PC-9 (cell line): ENCODE measurements around the gene TMEFF1. TPM values are rescaled to one million over a fixed set of nuclear protein-coding genes. Genes with fewer than 3 reads are reported as not detected.

ENCODE experiments used
- BruUV-seq: library from RNA; stranded (reverse); fragments of 400-500 nt; replicated peaks from 2 replicates; lab custom pipeline; 2021; lab: Mats Ljungman, UMichigan
- CTCF ChIA-PET: fragments of 300-600 bp; sonication (Branson Sonifier 250); formaldehyde crosslinking; loops from one replicate; lab custom pipeline; 2022; ENCODE audit warnings: antibody characterized with exemption; lab: Charles Lee
- POLR2A ChIA-PET: fragments of 300-600 bp; sonication (Branson Sonifier 250); formaldehyde crosslinking; loops from one replicate; lab custom pipeline; 2022; ENCODE audit warnings: antibody characterized with exemption; ENCODE audit not compliant: unreplicated experiment; lab: Charles Lee
- DNase-seq, 2 experiments: peaks; one replicate each; pipeline versions ENCODE4 v3.0.0 to v3.0.0-alpha.2; 2015 to 2022; ENCODE audit warnings: mixed read lengths in 1 of 2
- H2AFZ ChIP-seq: fragments of 200-600 bp; sonication (generic); 2 replicates; pipeline ENCODE4 v1.8.1; 2017; ENCODE audit warnings: antibody characterized with exemption
- H3F3A ChIP-seq: fragments of 200-600 bp; sonication (generic); 2 replicates; pipeline ENCODE4 v1.8.1; 2017; ENCODE audit warnings: antibody characterized with exemption, mild to moderate bottlenecking, low read depth; ENCODE audit not compliant: insufficient read depth
- H3K27ac ChIP-seq: fragments of 200-600 bp; sonication (generic); 2 replicates; pipeline ENCODE4 v1.6.1; 2016; ENCODE audit warnings: mixed run types
- H3K27me3 ChIP-seq: fragments of 200-600 bp; sonication (generic); 2 replicates; pipeline ENCODE4 v1.6.1; 2016; ENCODE audit warnings: low read depth, mixed run types; ENCODE audit not compliant: insufficient read depth
- H3K36me3 ChIP-seq: fragments of 200-600 bp; sonication (generic); 2 replicates; pipeline ENCODE4 v1.6.1; 2016; ENCODE audit warnings: low read depth, mixed run types
- H3K4me1 ChIP-seq: fragments of 200-600 bp; sonication (generic); replicated peaks from 2 replicates; pipeline ENCODE4 v1.6.1; 2016; ENCODE audit warnings: mixed run types; ENCODE audit not compliant: insufficient read depth
- H3K4me2 ChIP-seq: fragments of 200-600 bp; sonication (generic); 2 replicates; pipeline ENCODE4 v1.6.1; 2017; ENCODE audit warnings: mixed run types
- H3K4me3 ChIP-seq: fragments of 200-600 bp; sonication (generic); 2 replicates; pipeline ENCODE4 v1.6.1; 2016; ENCODE audit warnings: mixed run types
- H3K79me2 ChIP-seq: fragments of 200-600 bp; sonication (generic); 2 replicates; pipeline ENCODE4 v1.6.1; 2017; ENCODE audit warnings: low read depth, mixed run types
- H3K9me2 ChIP-seq: fragments of 200-600 bp; sonication (generic); 2 replicates; pipeline ENCODE4 v1.8.1; 2017; ENCODE audit warnings: mild to moderate bottlenecking; ENCODE audit not compliant: insufficient read depth
- H3K9me3 ChIP-seq: fragments of 200-600 bp; sonication (generic); 2 replicates; pipeline ENCODE4 v1.8.1; 2016; ENCODE audit warnings: low read depth; ENCODE audit not compliant: insufficient read depth
- H4K20me1 ChIP-seq: fragments of 200-600 bp; sonication (generic); 2 replicates; pipeline ENCODE4 v1.8.1; 2017; ENCODE audit not compliant: insufficient read depth
- CTCF ChIP-seq: fragments of 200-600 bp; sonication (generic); conservative IDR thresholded peaks from 2 replicates; pipeline ENCODE4 v1.6.1; 2017; ENCODE audit warnings: mixed run types, antibody characterized with exemption, mild to moderate bottlenecking, moderate library complexity
- EZH2 ChIP-seq: fragments of 200-600 bp; sonication (generic); IDR thresholded peaks from 2 replicates; pipeline ENCODE4 v1.8.0; 2017; ENCODE audit warnings: antibody characterized with exemption, low read depth
- intact Hi-C: fragments of 100-400 bp; cut with micrococcal nuclease; formaldehyde crosslinking; loops from one replicate; pipeline ENCODE4 v1.10.0; 2022; ENCODE audit not compliant: unreplicated experiment
- total RNA-seq: library from RNA; stranded (reverse); gene quantifications from 2 replicates; pipeline ENCODE4 v1.2.3, GENCODE V29; 2021

Gene TMEFF1
- total RNA-seq, 1 experiment from 2014 or later: 1.1 TPM

- H3K27me3 ChIP-seq: no peaks in the 10 kb centered on the region
- TF ChIP-seq CTCF: no peak
- TF ChIP-seq EZH2: no peak
- H3K36me3 ChIP-seq: no peaks in the 10 kb centered on the region
- H3K9me3 ChIP-seq: no peaks in the 10 kb centered on the region
- H4K20me1 ChIP-seq: no peaks in the 10 kb centered on the region
- POLR2A ChIA-PET: no interaction called here
- H3K79me2 ChIP-seq: no peaks in the 10 kb centered on the region
- no peaks in the 10 kb centered on the region for H3K9me2 ChIP-seq
- intact Hi-C loops: no loop called here
- CTCF ChIA-PET: no interaction called here
- H3F3A ChIP-seq: no peaks in the 10 kb centered on the region
- H3K4me3 ChIP-seq: no peak overlapping the region
- no peak overlapping the region for H3K27ac ChIP-seq
- H3K4me2 ChIP-seq: no peak overlapping the region
- H3K4me1 ChIP-seq: no peaks in the 10 kb centered on the region
- no TSS peak for BruUV-seq
- DNase-seq: no peak
- H2AFZ ChIP-seq: no peak overlapping the region
These were observed 61.5 kb downstream of the TMEFF1 start for GRCh38 chr9:100534401-100534800.

- Histone ChIP-seq H3K27ac (no peak overlapping the region), H3K36me3 (no peaks in the 10 kb centered on the region), H3K9me2 (no peaks in the 10 kb centered on the region), H3K9me3 (0 out of 2 replicates have a peak, but pooled peaks cover 7% of the 10 kb centered on the region), H4K20me1 (no peaks in the 10 kb centered on the region), H3F3A (no peaks in the 10 kb centered on the region), H3K4me2 (no peak overlapping the region), H2AFZ (no peak overlapping the region), H3K4me1 (no peaks in the 10 kb centered on the region), H3K27me3 (no peaks in the 10 kb centered on the region), H3K79me2 (no peaks in the 10 kb centered on the region), H3K4me3 (no peak overlapping the region)
- POLR2A ChIA-PET: no interaction called here
- CTCF ChIA-PET: no interaction called here
- DNase-seq: no peak
- BruUV-seq: no TSS peak
- no peak for TF ChIP-seq EZH2
- no peak for TF ChIP-seq CTCF
- intact Hi-C loops: no loop called here
These were observed 67.4 kb downstream of the TMEFF1 start for GRCh38 chr9:100540327-100540726.

GRCh38 chr9:100549048-100549447 is 76.1 kb downstream of the TMEFF1 start:
- no peak for DNase-seq
- Histone ChIP-seq H3K4me2 (no peak overlapping the region), H4K20me1 (no peaks in the 10 kb centered on the region), H3K9me2 (no peaks in the 10 kb centered on the region; the same call in 1 of the 2 replicates), H3K4me3 (no peak overlapping the region), H3K9me3 (peaks cover 10% of the 10 kb centered on the region; the same call in 1 of the 2 replicates), H2AFZ (no peak overlapping the region), H3K79me2 (no peaks in the 10 kb centered on the region), H3F3A (no peaks in the 10 kb centered on the region), H3K27me3 (no peaks in the 10 kb centered on the region), H3K4me1 (no peaks in the 10 kb centered on the region), H3K27ac (no peak overlapping the region), H3K36me3 (no peaks in the 10 kb centered on the region; the same call in 1 of the 2 replicates)
- no TSS peak for BruUV-seq
- CTCF ChIA-PET: no interaction called here
- TF ChIP-seq CTCF (no peak), EZH2 (no peak)
- intact Hi-C loops: no loop called here
- POLR2A ChIA-PET: no interaction called here
